Measurements from ENCODE around the gene KLB. TPM values are rescaled to one million over a fixed set of nuclear protein-coding genes. Genes with fewer than 3 reads are reported as not detected.

KLB gene
- total RNA-seq, 1 donor from 2014 or later = 0.87 TPM

DNA sequence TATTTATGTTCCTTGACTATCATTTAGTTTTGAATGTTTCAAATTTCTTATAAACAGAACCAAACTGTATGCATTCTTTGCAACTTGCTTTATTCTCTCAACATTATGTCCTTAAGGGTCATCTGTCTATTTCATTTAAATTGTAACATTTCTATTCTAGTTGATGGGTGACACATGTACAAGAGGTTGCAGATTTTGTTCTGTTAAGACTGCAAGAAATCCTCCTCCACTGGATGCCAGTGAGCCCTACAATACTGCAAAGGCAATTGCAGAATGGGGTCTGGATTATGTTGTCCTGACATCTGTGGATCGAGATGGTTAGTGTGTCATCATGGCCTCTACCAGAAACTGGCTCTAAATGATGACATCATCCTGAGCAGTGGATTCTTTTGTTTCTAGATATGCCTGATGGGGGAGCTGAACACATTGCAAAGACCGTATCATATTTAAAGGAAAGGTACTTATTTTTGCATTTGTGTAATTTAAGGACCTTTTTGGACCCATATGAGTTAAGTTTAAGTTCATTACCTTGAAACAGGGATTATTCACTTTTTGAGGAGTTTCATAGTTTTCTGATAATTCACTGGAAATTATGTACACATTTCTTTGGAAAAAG is 58.3 kb downstream of the KLB start:
- TF ChIP-seq, protein P1, sequence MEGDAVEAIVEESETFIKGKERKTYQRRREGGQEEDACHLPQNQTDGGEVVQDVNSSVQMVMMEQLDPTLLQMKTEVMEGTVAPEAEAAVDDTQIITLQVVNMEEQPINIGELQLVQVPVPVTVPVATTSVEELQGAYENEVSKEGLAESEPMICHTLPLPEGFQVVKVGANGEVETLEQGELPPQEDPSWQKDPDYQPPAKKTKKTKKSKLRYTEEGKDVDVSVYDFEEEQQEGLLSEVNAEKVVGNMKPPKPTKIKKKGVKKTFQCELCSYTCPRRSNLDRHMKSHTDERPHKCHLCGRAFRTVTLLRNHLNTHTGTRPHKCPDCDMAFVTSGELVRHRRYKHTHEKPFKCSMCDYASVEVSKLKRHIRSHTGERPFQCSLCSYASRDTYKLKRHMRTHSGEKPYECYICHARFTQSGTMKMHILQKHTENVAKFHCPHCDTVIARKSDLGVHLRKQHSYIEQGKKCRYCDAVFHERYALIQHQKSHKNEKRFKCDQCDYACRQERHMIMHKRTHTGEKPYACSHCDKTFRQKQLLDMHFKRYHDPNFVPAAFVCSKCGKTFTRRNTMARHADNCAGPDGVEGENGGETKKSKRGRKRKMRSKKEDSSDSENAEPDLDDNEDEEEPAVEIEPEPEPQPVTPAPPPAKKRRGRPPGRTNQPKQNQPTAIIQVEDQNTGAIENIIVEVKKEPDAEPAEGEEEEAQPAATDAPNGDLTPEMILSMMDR (IDR thresholded peaks at IDR 0.05) = no peak
- no peak overlapping the region for H3K27ac ChIP-seq
- H3K4me1 ChIP-seq = no peaks in the 10 kb centered on the region
- ATAC-seq (no peak), DNase-seq (no peak)
- intact Hi-C loops (cut with DNase I) = no loop called here
- no peak overlapping the region for H3K4me3 ChIP-seq
- no peaks in the 10 kb centered on the region for H3K9me3 ChIP-seq
- H3K27me3 ChIP-seq = no peaks in the 10 kb centered on the region
- H3K36me3 ChIP-seq = peaks cover 61% of the 10 kb centered on the region

DNA sequence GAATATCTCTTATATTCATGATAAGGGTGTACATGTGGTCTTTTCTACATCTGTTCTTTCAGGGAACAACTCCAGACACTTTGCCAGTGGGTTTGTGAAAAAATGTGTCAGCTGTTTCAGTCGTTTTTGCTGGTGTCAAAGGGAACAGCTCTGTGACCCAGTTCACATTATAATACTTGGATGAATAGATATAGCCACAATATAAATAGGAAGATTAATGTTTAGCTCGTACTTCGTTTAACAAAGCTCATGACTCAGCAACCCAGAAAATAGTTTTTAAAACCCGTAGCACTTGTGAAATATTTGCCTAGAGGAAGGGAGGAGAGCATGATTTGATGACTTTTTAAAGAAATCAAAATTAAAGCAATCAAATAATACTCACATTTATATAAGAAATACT is 60.0 kb downstream of the KLB start:
- no peaks in the 10 kb centered on the region for H3K4me1 ChIP-seq
- no peak for DNase-seq
- intact Hi-C loops (cut with DNase I) = no loop called here
- H3K27ac ChIP-seq = no peak overlapping the region
- TF ChIP-seq, protein P1 (IDR thresholded peaks at IDR 0.05) = no peak
- H3K36me3 ChIP-seq = peaks cover 70% of the 10 kb centered on the region
- no peak for ATAC-seq
- H3K4me3 ChIP-seq = no peak overlapping the region
- no peaks in the 10 kb centered on the region for H3K27me3 ChIP-seq
- no peaks in the 10 kb centered on the region for H3K9me3 ChIP-seq

DNA sequence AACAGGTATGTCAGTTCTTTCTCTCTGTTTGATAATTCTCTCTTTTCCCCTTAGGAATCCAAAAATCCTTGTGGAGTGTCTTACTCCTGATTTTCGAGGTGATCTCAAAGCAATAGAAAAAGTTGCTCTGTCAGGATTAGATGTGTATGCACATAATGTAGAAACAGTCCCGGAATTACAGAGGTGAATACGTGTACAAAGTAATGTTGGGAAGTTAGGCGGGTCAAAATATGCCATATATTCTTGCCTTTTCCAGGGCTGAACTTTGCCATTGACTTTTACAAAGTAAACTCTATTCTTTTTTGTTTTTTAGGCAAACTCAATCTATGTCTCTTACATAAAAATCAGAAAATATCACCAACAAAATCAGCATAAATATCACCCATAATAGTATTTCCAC is 60.7 kb downstream of the KLB start:
- H3K4me1 ChIP-seq = no peaks in the 10 kb centered on the region
- no peaks in the 10 kb centered on the region for H3K27me3 ChIP-seq
- ATAC-seq (no peak), DNase-seq (no peak)
- no peak overlapping the region for H3K4me3 ChIP-seq
- no peak overlapping the region for H3K27ac ChIP-seq
- intact Hi-C loops (cut with DNase I) = no loop called here
- TF ChIP-seq, protein P1 (IDR thresholded peaks at IDR 0.05) = no peak
- H3K9me3 ChIP-seq = no peaks in the 10 kb centered on the region
- peaks cover 70% of the 10 kb centered on the region for H3K36me3 ChIP-seq

DNA sequence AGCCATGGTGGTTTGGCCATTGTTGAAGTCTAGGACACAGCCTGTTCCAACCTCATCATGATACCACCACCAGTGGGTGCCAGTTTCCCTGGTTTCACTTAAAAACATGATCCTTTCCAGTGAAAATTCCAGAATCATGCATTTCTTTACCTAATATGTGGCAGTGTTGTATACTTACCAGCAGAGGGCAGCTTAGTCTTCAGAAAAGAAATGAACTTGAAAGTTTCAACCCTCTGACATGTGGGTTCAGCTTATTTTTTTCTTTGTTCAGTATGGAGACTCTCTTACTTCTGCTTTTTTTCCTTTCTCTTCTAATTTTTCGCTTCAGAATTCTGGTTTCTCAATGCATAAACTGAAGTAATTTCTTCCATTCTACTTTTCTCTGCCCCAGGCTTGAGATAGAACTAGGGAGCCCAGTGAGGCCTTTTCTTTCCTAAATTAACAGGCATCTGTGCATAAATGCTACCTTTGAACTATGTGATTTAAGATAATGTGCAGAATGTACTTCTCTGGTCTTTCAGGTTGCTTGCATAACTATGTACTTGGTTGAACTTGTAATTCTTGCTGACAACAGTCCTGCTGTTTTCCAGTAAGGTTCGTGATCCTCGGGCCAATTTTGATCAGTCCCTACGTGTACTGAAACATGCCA is 62.8 kb downstream of the KLB start:
- H3K4me1 ChIP-seq = no peaks in the 10 kb centered on the region
- H3K9me3 ChIP-seq = no peaks in the 10 kb centered on the region
- intact Hi-C loops (cut with DNase I) = no loop called here
- TF ChIP-seq, protein P1 (IDR thresholded peaks at IDR 0.05) = peak; percentile 83
- ATAC-seq (peak; percentile 96), DNase-seq (no peak)
- no peaks in the 10 kb centered on the region for H3K27me3 ChIP-seq
- no peak overlapping the region for H3K27ac ChIP-seq
- H3K4me3 ChIP-seq = no peak overlapping the region
- H3K36me3 ChIP-seq = peaks cover 63% of the 10 kb centered on the region

DNA sequence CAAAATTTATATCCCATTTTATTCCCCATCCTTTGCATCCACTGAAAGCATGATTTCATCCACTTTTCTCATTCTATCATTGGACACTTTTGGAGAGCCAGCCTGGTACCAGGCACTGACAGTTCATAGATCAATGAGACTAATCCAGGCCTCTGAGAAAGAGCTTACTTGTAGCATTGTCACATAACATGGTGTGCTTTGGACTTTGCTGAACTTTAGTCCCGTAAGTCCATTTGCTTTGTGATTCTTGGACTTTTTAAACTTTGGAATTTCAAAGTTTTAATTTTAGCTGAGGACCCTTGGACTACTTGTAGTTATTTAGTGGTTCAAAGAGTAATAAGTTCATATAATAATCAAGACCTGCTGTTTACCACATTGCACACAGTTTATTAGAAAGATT is 63.7 kb downstream of the KLB start:
- ATAC-seq (no peak), DNase-seq (no peak)
- peaks cover 55% of the 10 kb centered on the region for H3K36me3 ChIP-seq
- H3K9me3 ChIP-seq = no peaks in the 10 kb centered on the region
- H3K27me3 ChIP-seq = no peaks in the 10 kb centered on the region
- no peak overlapping the region for H3K4me3 ChIP-seq
- intact Hi-C loops (cut with DNase I) = no loop called here
- no peak overlapping the region for H3K27ac ChIP-seq
- TF ChIP-seq, protein P1 (IDR thresholded peaks at IDR 0.05) = no peak
- H3K4me1 ChIP-seq = no peaks in the 10 kb centered on the region

Data from upper lobe of right lung (tissue), 1 donor.